Measurements from ENCODE around the gene GALNT8. TPM values are rescaled to one million over a fixed set of nuclear protein-coding genes. Genes with fewer than 3 reads are reported as not detected.
A peak's percentile ranks its signal among the peaks of the same experiment; 100 is the strongest.

The GALNT8 gene
- total and polyA plus RNA-seq, 2 of the 8 experiments (the other 6 are each of a cell fraction or from before 2014, with no cell fraction given), result 4.7 to 8.3 TPM

DNA sequence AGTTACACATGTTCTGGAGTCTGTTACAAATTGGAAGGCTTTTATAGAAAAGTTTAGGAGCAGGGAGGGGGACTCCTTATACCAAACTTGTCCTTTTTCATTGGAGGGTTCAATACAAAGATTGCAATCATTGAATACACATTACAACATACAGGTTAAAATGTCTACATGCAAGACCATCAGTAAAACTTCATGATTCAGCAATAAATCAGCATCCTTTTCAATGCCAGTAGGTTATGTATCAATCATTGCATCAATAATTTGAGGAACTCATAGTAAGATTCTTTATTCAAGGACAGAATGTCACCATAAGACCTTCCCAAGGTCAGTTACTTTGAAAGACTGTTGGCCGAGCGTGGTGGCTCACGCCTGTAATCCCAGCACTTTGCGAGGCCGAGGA, 16.5 kb upstream of the GALNT8 start:
- Histone ChIP-seq H4K8ac (ENCODE audit: extremely low read depth, insufficient read depth, low read length) (no peak overlapping the region), H2BK20ac (ENCODE audit: low read length) (no peak overlapping the region), H2BK15ac (ENCODE audit: low read length) (no peak overlapping the region), H3K27ac (ENCODE audit: low read depth, low read length) (no peak overlapping the region), H3K27me3 (replicated peaks in 1 of 4; ENCODE audit: control insufficient read depth in 3 of 4, extremely low read depth in 1 of 4, insufficient read depth in 3 of 4, low read length in 3 of 4) (no peaks in the 10 kb centered on the region), H4K20me1 (replicated peaks in 1 of 2; ENCODE audit: control insufficient read depth in 1 of 2, insufficient read depth in 2 of 2, low read length in 2 of 2) (no peaks in the 10 kb centered on the region), H3K4ac (replicated peaks; ENCODE audit: insufficient read length, low read depth, low read length) (no peak overlapping the region), H3K23me2 (ENCODE audit: low read depth, low read length) (no peaks in the 10 kb centered on the region), H3K56ac (replicated peaks; ENCODE audit: insufficient read length, low read depth, low read length) (no peak overlapping the region), H3K79me1 (ENCODE audit: low read depth, low read length) (no peaks in the 10 kb centered on the region), H2BK5ac (ENCODE audit: low read depth, low read length) (no peak overlapping the region), H3K4me1 (replicated peaks in 1 of 4; ENCODE audit: control insufficient read depth in 3 of 4, insufficient read depth in 4 of 4, low read length in 3 of 4) (no peaks in the 10 kb centered on the region; a peak in 1 of 7 replicates), H3K9me3 (ENCODE audit: insufficient read depth in 2 of 2, low read depth in 1 of 2, low read length in 1 of 2) (no peaks in the 10 kb centered on the region), H3K4me2 (ENCODE audit: insufficient read depth in 1 of 2, low read depth in 2 of 2, low read length in 2 of 2) (no peak overlapping the region), H2BK120ac (replicated peaks; ENCODE audit: low read depth, low read length) (no peak overlapping the region), H4K91ac (replicated peaks; ENCODE audit: insufficient read length, low read length) (no peak overlapping the region), H3K18ac (ENCODE audit: extremely low read depth, low read length) (no peak overlapping the region), H3K4me3 (ENCODE audit: extremely low read depth in 1 of 4, insufficient read depth in 2 of 4, low read depth in 3 of 4, low read length in 4 of 4) (no peak overlapping the region), H4K5ac (ENCODE audit: insufficient read length, low read depth, low read length) (no peak overlapping the region), H2AK5ac (ENCODE audit: low read depth, low read length) (no peak overlapping the region), H3K23ac (ENCODE audit: insufficient read length) (no peak overlapping the region), H3K36me3 (ENCODE audit: control insufficient read depth in 2 of 4, insufficient read depth in 4 of 4, low read length in 3 of 4) (peaks cover 0 to 10% (median 1%) of the 10 kb centered on the region in 4 experiments; a peak in 1 of 8 replicates), H3K9ac (replicated peaks in 1 of 4; ENCODE audit: extremely low read depth in 1 of 4, low read depth in 3 of 4, low read length in 3 of 4) (no peak overlapping the region), H2AFZ (ENCODE audit: low read length) (no peak overlapping the region), H3K79me2 (ENCODE audit: control insufficient read depth in 1 of 2, insufficient read depth in 2 of 2, low read length in 2 of 2) (no peaks in the 10 kb centered on the region), H3K14ac (ENCODE audit: insufficient read length) (no peak overlapping the region), H2BK12ac (ENCODE audit: low read depth, low read length) (no peak overlapping the region)
- ChIA-PET POLR2A (ENCODE audit: partially characterized antibody) (no interaction called here), CTCF (ENCODE audit: partially characterized antibody) (interaction anchor here (1.2 kb wide), 1 partner anchor 55 kb away, joined by 3 read pairs; no protein-coding TSS in a partner anchor)
- FAIRE-seq (no peak), DNase-seq (ENCODE audit: low read depth in 1 of 2, low spot score in 2 of 2) (no peak)
- 86% methylated on average over 5 of the region's 5 CpGs; no CpG with 5 or more reads in 1 of the 2 experiments for WGBS, 2 experiments (ENCODE audit: extremely low coverage in 1 of 2, insufficient coverage in 1 of 2, insufficient read length in 1 of 2, insufficient replicate concordance in 2 of 2, low coverage in 1 of 2, low lambda C conversion rate in 2 of 2, missing lambda C conversion rate in 1 of 2)
- TF ChIP-seq, protein P1, sequence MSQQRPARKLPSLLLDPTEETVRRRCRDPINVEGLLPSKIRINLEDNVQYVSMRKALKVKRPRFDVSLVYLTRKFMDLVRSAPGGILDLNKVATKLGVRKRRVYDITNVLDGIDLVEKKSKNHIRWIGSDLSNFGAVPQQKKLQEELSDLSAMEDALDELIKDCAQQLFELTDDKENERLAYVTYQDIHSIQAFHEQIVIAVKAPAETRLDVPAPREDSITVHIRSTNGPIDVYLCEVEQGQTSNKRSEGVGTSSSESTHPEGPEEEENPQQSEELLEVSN (IDR thresholded peaks at IDR 0.05), result no peak
- TF ChIP-seq MAFK (IDR thresholded peaks at IDR 0.05; ENCODE audit: low read depth, low read length) (peak; percentile 20; the same call in 1 of the 2 replicates), SUZ12 (IDR thresholded peaks at IDR 0.05; ENCODE audit: low read length) (no peak), SIN3A (conservative IDR thresholded peaks at IDR 0.05 in 1 of 2, IDR thresholded peaks at IDR 0.05 in 1 of 2; ENCODE audit: low read depth in 1 of 2, low read length in 2 of 2) (no peak)

All from H1 (cell line).